GM12878 (cell line): ENCODE results near the gene SIM2. TPM values are rescaled to one million over a fixed set of nuclear protein-coding genes. Genes with fewer than 3 reads are reported as not detected.

ENCODE experiments used
- ATAC-seq: fragments of 200-7000 bp; cut with Tn5 transposase; 3 replicates; pipeline ENCODE4 v1.9.1; 2020; ENCODE audit warnings: mild to moderate bottlenecking, moderate library complexity
- BruUV-seq: library from RNA; stranded (reverse); fragments of 400-500 nt; replicated peaks from 2 replicates; lab custom pipeline; 2021; lab: Mats Ljungman, UMichigan
- CTCF ChIA-PET: fragments of 300-600 bp; sonication (Branson Sonifier 250); formaldehyde crosslinking; extraction: SDS; loops from one replicate; lab custom pipeline; 2021; ENCODE audit warnings: inconsistent platforms; lab: Yijun Ruan, JAX
- POLR2A ChIA-PET: fragments of 350-600 bp; formaldehyde crosslinking; extraction: SDS; loops from one replicate; lab custom pipeline; 2021; ENCODE audit warnings: inconsistent platforms; lab: Charles Lee
- RAD21 ChIA-PET: fragments of 300-600 bp; sonication (Branson Sonifier 250); formaldehyde crosslinking; loops from one replicate; lab custom pipeline; 2023; ENCODE audit warnings: antibody characterized with exemption; ENCODE audit not compliant: unreplicated experiment; lab: Charles Lee
- SMC1A ChIA-PET: fragments of 300-600 bp; sonication (Branson Sonifier 250); formaldehyde crosslinking; loops from one replicate; lab custom pipeline; 2023; ENCODE audit not compliant: unreplicated experiment, uncharacterized antibody; lab: Charles Lee
- DNase-seq: peaks from one replicate; pipeline ENCODE4 v3.0.0-alpha.2; 2011; ENCODE audit warnings: low read depth, low spot score
- FAIRE-seq: peaks from 3 replicates; lab custom pipeline; 2011; peaks lifted over from hg19 to GRCh38; lab: Jason Lieb, UNC
- H2AFZ ChIP-seq: 2 replicates; pipeline ENCODE4 v1.6.0; 2011; ENCODE audit warnings: low read depth, low read length, control low read depth; ENCODE audit not compliant: control insufficient read depth
- H3K27ac ChIP-seq: 2 replicates; pipeline ENCODE4 v1.5.1; 2011; ENCODE audit warnings: control low read depth; ENCODE audit not compliant: control insufficient read depth, insufficient read depth
- H3K27me3 ChIP-seq, 2 experiments: replicated peaks in 1 of 2; 2 replicates each; pipeline versions ENCODE4 v1.6.0 to v1.6.1; 2011; ENCODE audit warnings: low read length in 1 of 2; ENCODE audit not compliant: control insufficient read depth in 2 of 2, insufficient read depth in 2 of 2
- H3K36me3 ChIP-seq, 2 experiments: 2 replicates each; pipeline ENCODE4 v1.5.1; 2011; ENCODE audit warnings: low read length in 1 of 2; ENCODE audit not compliant: control insufficient read depth in 2 of 2, insufficient read depth in 2 of 2
- H3K4me1 ChIP-seq: 2 replicates; pipeline ENCODE4 v1.6.1; 2011; ENCODE audit warnings: mild to moderate bottlenecking, low read length, moderate library complexity, mixed read lengths; ENCODE audit not compliant: control insufficient read depth, insufficient read depth
- H3K4me2 ChIP-seq: 2 replicates; pipeline ENCODE4 v1.6.0; 2011; ENCODE audit warnings: control low read depth; ENCODE audit not compliant: control insufficient read depth, insufficient read depth
- H3K4me3 ChIP-seq: fragments of 200-600 bp; sonication (generic); 2 replicates; pipeline ENCODE4 v1.5.1; 2016
- H3K79me2 ChIP-seq: 2 replicates; pipeline ENCODE4 v1.6.0; 2011; ENCODE audit warnings: low read length; ENCODE audit not compliant: control insufficient read depth, insufficient read depth
- H3K9ac ChIP-seq: 2 replicates; pipeline ENCODE4 v1.8.0; 2011; ENCODE audit warnings: low read length, control low read depth, mixed read lengths; ENCODE audit not compliant: control insufficient read depth, insufficient read depth
- H3K9me3 ChIP-seq: replicated peaks from 3 replicates; pipeline ENCODE4 v1.5.1; 2011; ENCODE audit warnings: mild to moderate bottlenecking, low read length; ENCODE audit not compliant: control insufficient read depth, insufficient read depth
- H4K20me1 ChIP-seq: 2 replicates; pipeline ENCODE4 v1.6.0; 2011; ENCODE audit not compliant: control insufficient read depth, insufficient read depth
- ATF2 ChIP-seq: IDR thresholded peaks from 2 replicates; pipeline ENCODE4 v1.6.1; 2012; ENCODE audit warnings: low read length, inconsistent platforms
- E4F1 ChIP-seq: fragments of 450-650 bp; IDR thresholded peaks from 2 replicates; pipeline ENCODE4 v1.6.1; 2018; ENCODE audit warnings: borderline replicate concordance, mild to moderate bottlenecking; ENCODE audit not compliant: partially characterized antibody
- EZH2 ChIP-seq: IDR thresholded peaks from 2 replicates; pipeline ENCODE4 v1.6.1; 2012; ENCODE audit warnings: low read depth, mild to moderate bottlenecking, control low read depth, inconsistent platforms, low read length, borderline replicate concordance; ENCODE audit not compliant: control insufficient read depth
- IKZF2 ChIP-seq, 2 experiments: fragments of 450-650 bp; IDR thresholded peaks; 2 replicates each; pipeline ENCODE4 v1.6.1; 2017; ENCODE audit warnings: mild to moderate bottlenecking in 2 of 2, moderate library complexity in 2 of 2
- MAX ChIP-seq: IDR thresholded peaks from 2 replicates; pipeline ENCODE4 v1.6.1; 2012; ENCODE audit warnings: low read depth, low read length, improper control_type of control experiment
- TCF3 ChIP-seq: IDR thresholded peaks from 2 replicates; pipeline ENCODE4 v1.6.1; 2012; ENCODE audit warnings: low read depth, mild to moderate bottlenecking, low read length, borderline replicate concordance; ENCODE audit not compliant: insufficient read depth
- WGBS: methylation state at CpG from one replicate; pipeline ENCODE4 v1.1.6; 2016; ENCODE audit warnings: low lambda C conversion rate; ENCODE audit not compliant: insufficient replicate concordance, insufficient coverage; ENCODE audit errors: missing lambda C conversion rate; 5-methylcytosine and 5-hydroxymethylcytosine counted together
- in situ Hi-C: fragments of 300-500 bp; cut with MboI; formaldehyde crosslinking; loops from 9 replicates; pipeline ENCODE4 v1.14.3; 2018; ENCODE audit warnings: mixed read lengths
- intact Hi-C: fragments of 100-400 bp; cut with micrococcal nuclease; formaldehyde crosslinking; loops from one replicate; pipeline ENCODE4 v1.14.2; 2022; ENCODE audit not compliant: unreplicated experiment
- polyA plus RNA-seq, 11 experiments: library from polyadenylated mRNA; depleted of rRNA in 4 of 11; unstranded in 6 of 11; stranded (reverse) in 5 of 11; fragments of >200 nt; fragmentation: Nextera tagmentation in 4 of 11; fragmentation: Illumina TruSeq in 1 of 11; extraction: Ambion mirVana in 4 of 11; extraction: Trizol in 1 of 11; gene quantifications; 1 replicate in 1 of 11; 2 replicates in 10 of 11; pipeline versions ENCODE4 v1.2.1 to v1.2.3, GENCODE V29; 2011 to 2016; ENCODE audit warnings: inconsistent platforms in 2 of 11, missing spikeins in 2 of 11, low read depth in 1 of 11
- total RNA-seq, 4 experiments: library from RNA; depleted of rRNA in 3 of 4; stranded (reverse); fragments of >200 nt in 3 of 4; fragmentation: Illumina TruSeq in 1 of 4; extraction: Trizol in 1 of 4; gene quantifications; 2 replicates each; pipeline versions ENCODE4 v1.2.1 to v1.2.3, GENCODE V29; 2013 to 2021

SIM2 gene
- total and polyA plus RNA-seq, 10 of the 15 experiments (the other 5 are each of a cell fraction or from before 2014, with no cell fraction given) = 0.02 to 0.15 (median 0.05) TPM; not detected in 7

- TF ChIP-seq E4F1 = no peak
- TF ChIP-seq EZH2 = no peak
Observed at GRCh38 chr21:36728371-36729111, 29.6 kb downstream of the SIM2 start (continued).

GRCh38 chr21:36729310-36729970, 30.5 kb downstream of the SIM2 start:
- ChIA-PET POLR2A (interaction anchor here (0.6 kb wide), 1 partner anchor 56 kb away, joined by 3 read pairs; no protein-coding TSS in a partner anchor), CTCF (no interaction called here), RAD21 (no interaction called here), SMC1A (no interaction called here)
- ATAC-seq (no peak), DNase-seq (no peak), FAIRE-seq (no peak)
- Histone ChIP-seq H3K79me2 (no peaks in the 10 kb centered on the region), H3K9ac (no peak overlapping the region), H3K9me3 (no peaks in the 10 kb centered on the region), H4K20me1 (no peaks in the 10 kb centered on the region), H3K4me1 (no peaks in the 10 kb centered on the region), H3K36me3 (no peaks in the 10 kb centered on the region), H3K4me3 (no peak overlapping the region), H3K27ac (no peak overlapping the region), H2AFZ (no peak overlapping the region), H3K4me2 (no peak overlapping the region), H3K27me3 (no peaks in the 10 kb centered on the region; a peak in 2 of 4 replicates)
- TF ChIP-seq IKZF2 (IDR thresholded peaks at IDR 0.05) (no peak), TCF3 (no peak), MAX (no peak), ATF2 (no peak)
- intact Hi-C loops = loop anchor here (10.0 kb wide), 1 partner anchor 305 kb away; no protein-coding TSS in a partner anchor
- BruUV-seq = no TSS peak
- WGBS = 25% methylated on average over 15 of the region's 18 CpGs
- in situ Hi-C loops = no loop called here
